Cardiac fibroblast (primary cell): Measurements from ENCODE around the gene MED23.

Experiments
- DNase-seq, 2 donors: peaks; one replicate each; pipeline versions ENCODE4 v3.0.0 to v3.0.0-alpha.2; 2010; ENCODE audit warnings: low read depth in 2 of 2
- H3K4me3 ChIP-seq, 2 donors: replicated peaks in 1 of 2; 1 replicate in 1 of 2; 2 replicates in 1 of 2; pipeline ENCODE4 v1.5.1; 2011; ENCODE audit warnings: low read depth in 2 of 2, low read length in 2 of 2, mild to moderate bottlenecking in 2 of 2, moderate library complexity in 1 of 2
- TF ChIP-seq, protein P1 (sequence below): IDR thresholded peaks from one replicate; pipeline ENCODE4 v1.5.1; 2011; ENCODE audit warnings: low read depth, mild to moderate bottlenecking, low read length, inconsistent platforms

MED23 gene

DNA sequence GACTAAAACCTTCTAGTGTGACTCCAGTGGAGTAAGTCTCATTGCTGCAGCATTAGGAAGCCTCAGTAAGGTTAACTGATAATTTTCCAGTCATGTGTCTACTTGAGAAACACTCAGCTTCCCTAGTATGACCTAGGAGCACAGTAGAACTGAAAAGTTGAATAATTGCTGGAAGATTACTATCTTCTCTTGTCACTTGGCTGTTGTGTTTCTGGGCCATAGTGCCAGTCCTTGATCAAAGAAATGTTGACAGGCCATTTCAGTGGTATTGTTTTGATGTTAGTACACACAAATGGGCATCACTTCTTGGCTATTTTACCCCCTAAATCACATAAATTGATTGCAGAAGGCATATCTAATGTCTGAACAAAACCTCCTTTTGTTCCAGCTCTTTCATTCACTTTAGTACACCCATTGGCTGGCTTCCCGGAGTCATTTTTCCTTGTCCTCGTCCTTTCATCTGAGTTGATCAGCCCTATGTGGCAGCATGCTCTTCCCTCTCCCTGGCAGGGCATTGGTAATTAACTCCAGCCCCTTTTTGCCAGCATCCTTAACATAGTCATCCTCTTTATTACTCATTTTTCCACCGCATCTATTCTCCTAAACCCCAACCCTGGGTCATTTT lies 15.1 kb upstream of the MED23 start:
- no peak overlapping the region for H3K4me3 ChIP-seq
- TF ChIP-seq, protein P1, sequence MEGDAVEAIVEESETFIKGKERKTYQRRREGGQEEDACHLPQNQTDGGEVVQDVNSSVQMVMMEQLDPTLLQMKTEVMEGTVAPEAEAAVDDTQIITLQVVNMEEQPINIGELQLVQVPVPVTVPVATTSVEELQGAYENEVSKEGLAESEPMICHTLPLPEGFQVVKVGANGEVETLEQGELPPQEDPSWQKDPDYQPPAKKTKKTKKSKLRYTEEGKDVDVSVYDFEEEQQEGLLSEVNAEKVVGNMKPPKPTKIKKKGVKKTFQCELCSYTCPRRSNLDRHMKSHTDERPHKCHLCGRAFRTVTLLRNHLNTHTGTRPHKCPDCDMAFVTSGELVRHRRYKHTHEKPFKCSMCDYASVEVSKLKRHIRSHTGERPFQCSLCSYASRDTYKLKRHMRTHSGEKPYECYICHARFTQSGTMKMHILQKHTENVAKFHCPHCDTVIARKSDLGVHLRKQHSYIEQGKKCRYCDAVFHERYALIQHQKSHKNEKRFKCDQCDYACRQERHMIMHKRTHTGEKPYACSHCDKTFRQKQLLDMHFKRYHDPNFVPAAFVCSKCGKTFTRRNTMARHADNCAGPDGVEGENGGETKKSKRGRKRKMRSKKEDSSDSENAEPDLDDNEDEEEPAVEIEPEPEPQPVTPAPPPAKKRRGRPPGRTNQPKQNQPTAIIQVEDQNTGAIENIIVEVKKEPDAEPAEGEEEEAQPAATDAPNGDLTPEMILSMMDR, result no peak
- no peak for DNase-seq

DNA sequence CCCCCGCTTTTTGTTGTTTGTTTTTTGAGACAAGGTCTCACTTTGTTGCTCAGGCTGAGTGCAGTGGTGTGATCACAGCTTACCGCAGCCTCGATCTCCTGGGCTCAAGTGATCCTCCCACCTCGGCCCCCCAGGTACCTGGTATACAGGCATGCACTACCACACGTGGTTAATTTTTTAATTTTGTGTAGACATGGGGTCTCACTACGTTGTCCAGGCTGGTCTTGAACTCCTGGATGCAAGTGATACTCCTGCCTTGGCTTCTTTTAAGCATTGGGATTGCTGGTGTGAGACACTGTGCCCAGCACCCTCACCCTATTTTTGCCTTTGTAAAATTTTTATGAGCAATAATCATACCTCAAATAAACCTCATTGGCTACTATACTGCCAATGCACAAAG lies 14.5 kb upstream of the MED23 start:
- no peak overlapping the region for H3K4me3 ChIP-seq
- TF ChIP-seq, protein P1, result no peak
- no peak for DNase-seq

DNA sequence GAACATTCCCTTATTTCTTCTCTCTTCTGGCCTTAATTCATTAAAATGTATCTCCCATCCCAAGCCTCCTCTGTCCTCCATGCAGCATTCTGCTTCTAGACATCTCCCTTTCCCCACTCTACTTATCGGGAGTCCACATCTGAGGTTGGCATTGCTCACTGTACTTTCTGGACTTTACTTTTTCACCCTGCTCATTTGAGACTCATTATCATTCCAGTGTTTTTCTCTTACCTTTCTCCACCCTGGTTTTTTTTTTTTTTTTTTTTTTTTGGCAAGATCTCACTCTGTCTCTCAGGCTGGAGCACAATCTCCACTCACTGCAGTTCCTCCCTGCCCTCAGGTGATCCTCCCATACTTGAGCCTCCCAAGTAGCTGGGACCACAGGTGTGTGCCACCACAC lies 13.5 kb upstream of the MED23 start:
- H3K4me3 ChIP-seq, result no peak overlapping the region
- DNase-seq, result no peak
- TF ChIP-seq, protein P1, result no peak

DNA sequence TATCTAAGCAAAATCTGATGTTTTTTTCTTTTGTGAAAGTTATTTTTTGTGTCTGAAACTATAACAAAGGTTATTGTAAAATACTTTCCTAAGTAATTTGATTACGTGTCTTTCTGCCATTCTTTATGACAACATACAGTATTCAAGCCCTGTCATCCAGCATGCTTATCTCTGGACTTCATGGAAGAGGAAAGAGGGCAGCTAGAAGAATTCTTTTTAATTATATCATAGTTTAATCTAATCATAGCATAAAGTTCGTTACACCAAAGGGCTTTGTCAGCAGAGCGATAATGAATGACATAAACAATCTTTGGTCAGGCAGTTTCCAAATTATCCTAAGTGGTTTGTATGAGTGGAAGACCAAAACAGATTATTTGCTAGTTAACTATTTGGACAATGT lies 12.5 kb upstream of the MED23 start:
- TF ChIP-seq, protein P1, result no peak
- no peak for DNase-seq
- H3K4me3 ChIP-seq, result no peak overlapping the region

DNA sequence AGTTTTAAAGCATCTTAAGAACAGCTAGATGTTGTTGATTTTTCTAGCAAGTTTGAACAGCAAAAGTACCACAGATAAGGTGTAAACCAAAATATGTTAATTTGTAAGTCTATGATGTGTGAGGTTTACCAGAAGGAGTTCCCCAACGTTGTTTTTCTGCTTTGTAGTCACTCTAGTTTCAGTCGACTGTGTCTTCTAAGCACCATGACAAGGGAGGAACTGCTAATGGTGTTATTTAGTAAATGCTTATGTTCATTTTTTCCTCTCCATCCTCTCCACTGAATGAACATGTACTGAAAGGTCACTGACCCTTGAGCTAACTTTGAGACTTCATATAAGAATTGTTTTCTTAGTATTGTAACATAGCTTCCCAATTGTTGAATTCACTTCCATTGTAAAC lies 12.1 kb upstream of the MED23 start:
- TF ChIP-seq, protein P1, result no peak
- no peak overlapping the region for H3K4me3 ChIP-seq
- no peak for DNase-seq

DNA sequence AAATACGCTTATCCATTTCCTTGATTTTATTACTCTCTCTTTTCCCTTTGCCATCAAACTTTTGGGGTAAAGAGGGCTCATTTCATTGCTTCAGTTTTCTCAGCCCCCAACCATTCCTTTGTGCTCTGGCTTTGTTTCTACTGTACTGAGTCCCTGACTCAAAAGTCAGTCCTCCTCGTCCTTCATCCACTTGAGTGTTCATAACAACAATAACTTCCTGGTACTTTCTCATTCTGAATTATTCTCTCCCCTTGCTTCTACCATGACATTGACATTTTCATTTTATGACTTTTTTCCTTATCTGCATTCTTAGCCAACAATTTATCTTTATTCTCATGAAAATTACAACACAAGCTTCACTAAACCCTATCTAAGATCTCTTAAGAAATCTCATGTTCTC lies 10.0 kb upstream of the MED23 start:
- TF ChIP-seq, protein P1, result no peak
- DNase-seq, result no peak
- no peak overlapping the region for H3K4me3 ChIP-seq
